Activated gamma-delta T cell (primary cell): ENCODE results near the gene STX8.

ENCODE experiments used
- DNase-seq: peaks from one replicate; lab custom pipeline; 2025; lab: John Stamatoyannopoulos, UW

Gene STX8

GRCh38 chr17:9294661-9295210 lies 280.9 kb downstream of the STX8 start:
- DNase-seq = no peak

- DNase-seq = no peak
Measured at GRCh38 chr17:9292561-9292941, 283.1 kb downstream of the STX8 start.

DNA sequence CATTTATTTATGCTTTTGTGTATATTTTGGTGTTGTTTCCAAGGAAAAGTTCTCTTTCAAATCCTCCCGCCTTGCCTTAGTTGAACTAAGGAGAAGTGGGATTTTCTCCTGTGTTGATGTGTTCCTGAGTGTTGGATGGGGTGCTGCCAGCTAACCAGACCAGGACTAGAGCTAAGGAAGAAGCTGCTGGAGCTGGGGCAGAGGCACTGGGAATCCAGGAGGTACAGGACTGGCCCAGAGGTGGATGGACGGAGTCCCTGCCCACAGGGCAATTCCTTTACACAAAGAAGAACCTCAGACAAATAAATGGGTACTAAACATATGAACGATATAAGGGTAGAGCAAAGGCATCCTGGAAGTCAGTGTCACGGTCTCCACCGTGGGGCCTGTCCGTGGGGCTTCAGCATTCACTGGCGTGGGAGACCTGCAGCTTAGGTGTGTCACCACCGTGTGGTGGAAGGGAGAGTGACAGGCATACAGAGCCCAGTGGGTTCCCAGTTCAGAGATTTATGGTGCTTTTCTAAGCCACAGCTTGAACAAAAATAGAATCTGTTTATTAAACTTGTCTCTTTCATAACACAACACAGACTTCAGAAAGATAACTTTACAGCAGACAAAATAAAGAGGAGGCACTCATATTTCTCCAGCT lies 283.6 kb downstream of the STX8 start:
- DNase-seq = no peak

DNA sequence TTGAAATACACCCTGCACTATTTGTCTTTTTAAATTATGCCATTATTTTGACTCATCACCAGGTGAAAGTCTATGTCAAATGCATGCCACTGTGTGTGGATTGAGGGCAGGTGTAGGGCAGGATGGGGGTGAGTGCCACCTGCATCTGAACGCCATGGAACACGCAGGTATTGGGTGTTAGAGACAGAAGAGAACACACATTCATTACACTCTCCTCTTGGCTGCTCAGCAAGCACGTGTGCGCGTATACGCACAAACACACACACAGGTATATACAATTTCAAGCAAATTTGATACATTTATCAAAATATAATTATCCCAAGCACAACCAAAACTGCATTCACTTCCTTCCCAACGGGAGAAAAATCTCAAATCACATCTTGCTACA lies 285.4 kb downstream of the STX8 start:
- DNase-seq = no peak

- no peak for DNase-seq
Measured at GRCh38 chr17:9287306-9287705, 288.3 kb downstream of the STX8 start.

- DNase-seq = no peak
Measured at GRCh38 chr17:9286434-9286833, 289.2 kb downstream of the STX8 start.

DNA sequence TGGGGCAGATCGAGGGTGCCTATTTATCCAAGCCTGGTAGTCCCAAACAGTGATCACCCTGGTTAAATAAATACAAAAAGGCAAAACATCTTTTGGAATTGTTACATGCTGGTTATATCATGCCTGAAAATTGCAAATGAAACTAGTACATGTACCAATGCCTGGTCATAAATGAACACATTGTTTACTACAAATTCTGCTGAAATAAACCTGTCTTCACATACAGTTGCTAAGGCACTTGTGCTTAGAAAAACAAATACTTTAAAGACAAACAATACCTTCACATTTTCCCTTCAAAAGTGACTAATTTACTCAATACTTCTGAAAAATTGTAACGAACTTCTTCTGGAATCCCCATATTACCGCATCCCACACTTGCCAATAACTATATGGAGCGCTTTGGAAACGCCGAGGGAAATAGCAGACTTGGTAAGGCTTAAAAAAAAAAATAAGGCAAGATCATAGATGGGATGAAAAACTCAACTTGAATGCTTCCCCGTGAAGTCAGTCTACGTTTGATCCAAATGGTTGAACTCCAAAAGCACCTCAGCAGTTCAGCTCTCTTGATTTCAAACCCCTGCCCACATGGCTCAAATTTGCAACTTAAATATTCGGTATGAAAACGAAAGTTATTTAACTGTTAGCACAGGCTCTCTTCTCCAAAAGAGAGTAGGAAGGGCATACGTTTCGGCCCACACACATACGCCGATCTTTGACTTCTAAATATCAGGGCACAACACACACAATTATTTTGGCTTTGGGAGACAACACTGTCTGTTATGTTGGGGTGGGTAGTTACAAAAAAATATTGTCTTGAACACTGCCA lies 289.8 kb downstream of the STX8 start:
- DNase-seq = no peak

DNA sequence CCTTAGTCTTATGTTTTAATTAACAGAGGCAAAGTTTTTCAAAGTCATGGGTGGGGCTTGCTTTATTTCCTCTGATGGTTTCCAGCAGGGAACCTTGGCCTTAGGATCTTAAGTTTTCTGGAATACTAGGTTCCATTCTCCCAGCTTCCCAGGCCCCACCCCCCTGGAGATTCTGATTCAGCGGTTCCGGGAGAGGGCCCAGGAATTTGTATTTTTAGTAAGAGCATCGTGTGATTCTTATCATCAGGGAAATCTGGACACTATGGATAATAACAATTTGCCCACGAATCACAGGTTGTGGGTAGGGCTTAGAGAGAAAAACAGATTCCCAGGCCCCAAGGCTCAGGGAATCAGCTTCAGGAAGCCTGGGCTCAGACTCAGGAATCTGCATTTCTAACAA lies 290.7 kb downstream of the STX8 start:
- DNase-seq = no peak

GRCh38 chr17:9283909-9284308 lies 291.7 kb downstream of the STX8 start:
- DNase-seq = no peak

DNA sequence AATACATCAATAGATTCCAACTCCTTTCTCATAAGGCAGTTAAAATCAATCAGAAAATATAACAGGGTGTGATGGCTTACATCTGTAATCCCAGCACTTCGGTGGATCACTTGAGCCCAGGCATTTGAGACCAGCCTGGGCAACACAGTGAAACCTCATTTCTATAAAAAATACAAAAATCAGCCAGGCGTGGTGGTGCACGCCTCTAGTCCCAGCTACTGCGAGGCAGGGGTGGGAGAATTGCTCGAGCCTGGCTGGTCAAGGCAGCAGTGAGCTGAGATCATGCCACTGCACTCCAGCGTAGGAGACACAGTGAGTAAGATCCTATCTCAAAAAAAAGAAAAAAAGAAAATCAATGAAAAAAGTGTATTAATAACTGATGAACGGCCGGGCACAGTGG lies 295.7 kb downstream of the STX8 start:
- DNase-seq = no peak

- no peak for DNase-seq
Measured at GRCh38 chr17:9274973-9275372, 300.6 kb downstream of the STX8 start.

DNA sequence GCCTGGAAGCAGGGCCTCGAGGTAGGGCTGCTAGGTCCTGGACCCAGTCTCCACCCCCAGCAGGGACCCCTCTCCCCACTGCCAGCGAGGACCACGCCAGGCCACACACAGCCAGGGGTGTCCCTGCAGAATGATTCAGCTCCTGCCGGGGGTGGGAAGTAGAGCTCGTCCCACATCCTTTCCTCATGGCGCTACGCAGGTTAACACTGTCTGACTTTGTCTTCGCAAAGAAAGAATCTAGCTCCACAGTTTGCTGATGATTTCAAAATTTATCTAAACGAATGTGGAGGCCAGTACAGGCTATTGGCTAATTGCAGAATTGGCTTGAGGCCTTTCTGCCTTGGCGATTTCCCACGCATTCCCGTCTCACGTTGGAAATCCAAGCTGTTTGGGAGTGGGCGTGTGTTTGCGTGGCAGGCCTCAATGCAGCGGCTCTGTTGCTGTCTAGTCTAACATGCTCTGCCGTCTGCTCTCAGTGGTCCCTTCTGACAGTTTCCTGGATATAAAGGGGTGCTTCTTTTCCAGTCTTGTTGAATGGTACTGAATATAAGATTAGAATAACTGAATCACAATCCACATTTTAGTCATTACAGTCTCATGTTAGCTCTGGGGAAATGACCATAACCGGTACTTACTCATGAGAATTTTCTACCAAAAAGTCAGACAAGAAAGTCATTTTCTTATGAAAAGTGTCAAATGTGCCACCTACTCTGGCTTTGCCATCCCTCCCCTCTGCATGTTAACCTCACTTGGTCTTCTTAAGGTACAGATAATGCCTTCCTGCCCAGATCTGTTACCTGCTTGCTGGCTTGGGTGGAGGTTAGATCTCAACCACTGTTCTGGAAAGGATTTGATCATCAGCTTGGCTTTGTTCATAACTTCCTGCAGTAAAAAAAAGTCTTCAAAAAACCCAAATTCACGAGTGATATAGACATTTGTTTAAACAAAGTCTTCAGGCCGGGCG lies 301.9 kb downstream of the STX8 start:
- DNase-seq = no peak

DNA sequence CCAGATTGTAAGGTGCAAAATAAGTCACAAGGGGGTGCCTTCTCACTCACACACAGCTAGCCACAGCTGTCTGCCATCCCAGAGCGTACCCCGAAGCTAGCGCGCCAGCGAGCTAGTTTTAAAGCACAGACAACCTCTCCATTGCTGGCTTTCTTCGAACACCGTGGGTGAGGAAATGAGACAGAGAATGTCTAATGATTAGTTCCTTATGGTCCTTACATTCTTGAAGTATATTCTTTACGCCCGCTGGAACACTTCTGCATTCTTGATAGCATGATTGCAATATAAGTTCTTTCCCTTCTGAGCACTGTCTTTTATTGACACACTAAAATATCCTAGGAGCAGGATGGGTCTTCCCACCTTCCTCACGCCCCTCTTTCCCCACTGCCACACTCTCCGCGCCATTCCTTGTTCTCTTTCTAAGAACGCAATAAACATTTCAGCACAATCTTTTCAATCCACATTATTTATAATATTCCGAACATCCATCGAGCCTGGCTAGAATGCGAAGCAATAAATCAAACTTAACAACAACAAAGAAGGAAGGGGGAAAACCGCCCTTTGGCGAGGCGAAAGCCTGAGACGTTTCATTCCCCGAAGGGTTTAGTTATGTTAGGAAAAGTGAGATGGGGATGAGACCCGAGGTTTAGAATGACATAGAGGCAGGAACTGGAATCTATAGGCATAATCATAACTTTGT lies 303.0 kb downstream of the STX8 start:
- DNase-seq = no peak

DNA sequence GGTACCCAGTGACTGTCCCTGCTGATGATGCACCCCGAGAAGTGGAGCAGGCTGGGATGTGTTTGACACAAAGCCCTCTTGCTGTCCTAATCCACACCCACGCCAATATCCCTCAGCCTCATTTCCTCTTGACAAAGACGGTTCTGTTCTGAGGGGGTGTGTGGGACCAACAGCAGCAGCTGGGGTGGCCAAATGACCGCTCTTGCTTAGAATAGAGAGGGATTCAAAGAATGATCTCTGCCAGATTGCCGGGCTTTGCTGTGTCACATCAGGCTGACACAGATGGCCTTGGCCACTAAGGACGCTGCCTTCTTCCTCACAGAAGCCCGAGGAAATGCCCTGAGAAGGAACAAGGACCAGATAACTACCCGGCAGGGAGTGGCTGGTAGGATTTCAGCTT lies 303.6 kb downstream of the STX8 start:
- DNase-seq = no peak

DNA sequence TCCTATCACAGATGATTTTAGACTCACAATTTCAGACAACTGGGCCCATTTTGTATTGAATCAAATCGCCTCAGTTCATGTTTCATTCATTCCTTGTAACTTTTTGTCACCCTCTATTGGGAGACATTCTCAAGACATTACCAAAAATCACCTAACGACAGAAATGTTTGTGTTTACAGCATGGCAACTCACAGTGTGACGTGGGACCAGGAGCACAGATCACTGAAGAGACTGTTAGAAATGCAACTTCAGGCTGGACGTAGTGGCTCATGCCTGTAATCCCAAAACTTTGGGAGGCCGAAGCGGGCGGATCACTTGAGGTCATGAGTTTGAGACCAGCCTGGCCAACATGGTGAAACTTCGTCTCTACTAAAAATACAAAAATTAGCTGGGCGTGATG lies 304.7 kb downstream of the STX8 start:
- DNase-seq = no peak

DNA sequence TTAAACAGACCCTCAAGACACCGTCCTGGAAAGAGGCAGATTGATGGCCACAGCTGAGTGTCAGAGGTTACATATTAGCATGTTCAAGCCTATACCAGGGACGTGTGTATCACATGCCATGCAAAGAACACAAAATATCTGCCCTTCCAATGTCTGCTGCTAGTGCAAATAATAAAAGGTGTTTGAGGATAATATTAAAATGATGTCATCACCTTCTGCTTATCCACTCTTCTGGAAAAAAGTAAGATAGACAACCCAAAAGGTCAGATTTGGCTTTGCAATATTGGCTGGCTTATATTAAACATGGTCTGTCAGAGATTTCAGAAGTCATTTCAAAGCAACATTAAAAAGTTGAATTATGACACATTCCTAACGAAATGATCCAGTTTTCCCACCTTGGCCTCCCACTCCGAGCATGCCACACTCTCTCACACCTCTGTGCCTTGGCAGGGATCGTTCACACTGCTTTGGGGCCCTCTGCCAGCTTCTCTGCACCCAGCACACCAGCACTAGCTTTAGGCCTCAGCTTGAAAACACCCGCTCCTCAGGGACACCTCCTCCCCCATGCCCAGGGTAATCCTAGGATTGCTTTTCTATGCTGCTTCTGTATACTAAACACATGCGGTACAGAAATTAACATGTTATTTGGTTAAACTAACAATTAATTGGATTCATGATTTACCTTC lies 306.1 kb downstream of the STX8 start:
- DNase-seq = no peak

- no peak for DNase-seq
Measured at GRCh38 chr17:9268546-9268945, 307.1 kb downstream of the STX8 start.

GRCh38 chr17:9266697-9267117 lies 308.9 kb downstream of the STX8 start:
- no peak for DNase-seq

DNA sequence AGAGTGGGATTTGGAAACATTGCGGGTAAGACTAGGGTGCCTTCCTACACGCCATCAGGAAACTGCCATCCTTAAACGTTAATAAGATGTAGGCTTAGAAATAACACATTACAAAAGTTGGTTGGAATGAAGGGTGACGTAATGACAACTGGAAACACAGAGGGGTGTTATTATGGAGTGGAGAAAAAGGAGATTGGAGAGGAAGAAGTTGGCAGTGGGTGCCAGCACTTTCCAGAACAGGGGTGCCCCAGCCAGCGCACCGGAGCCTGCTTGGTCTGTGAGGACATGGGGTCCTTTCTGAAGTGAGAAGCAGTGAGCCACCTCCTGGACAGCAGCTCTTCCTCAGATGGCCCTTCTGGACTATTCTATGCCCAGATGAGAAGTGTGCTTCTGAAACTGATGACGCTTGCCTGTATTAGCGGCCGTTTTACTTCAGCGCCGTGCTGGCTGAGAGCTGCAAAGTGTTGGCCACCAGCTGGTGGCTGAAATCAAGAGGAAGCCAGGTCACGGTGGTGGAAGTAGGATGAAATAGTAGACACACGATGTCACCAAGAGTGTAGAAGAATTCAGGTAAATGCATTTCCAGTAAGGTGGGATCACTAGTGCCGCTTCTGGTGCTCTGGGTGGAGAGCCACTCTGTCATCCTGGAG lies 309.5 kb downstream of the STX8 start:
- no peak for DNase-seq
